SK-N-SH (cell line): ENCODE data around the gene FAM124A.

Experiments used
- CTCF ChIP-seq: fragments of 200-600 bp; sonication (generic); IDR thresholded peaks from 2 replicates; pipeline ENCODE4 v1.6.1; 2017; ENCODE audit warnings: antibody characterized with exemption, mild to moderate bottlenecking, moderate library complexity
- EP300 ChIP-seq, 2 experiments: IDR thresholded peaks; 2 replicates each; pipeline versions ENCODE4 v1.4.0 to v1.6.1; 2012; ENCODE audit warnings: borderline replicate concordance in 1 of 2, low read depth in 1 of 2, low read length in 1 of 2
- FOSL2 ChIP-seq: IDR thresholded peaks from 2 replicates; pipeline ENCODE4 v1.4.0; 2012; ENCODE audit warnings: low read depth, mild to moderate bottlenecking, moderate library complexity, borderline replicate concordance
- GATA2 ChIP-seq: sonication (generic); formaldehyde crosslinking; IDR thresholded peaks from 2 replicates; pipeline ENCODE4 v1.5.0; 2020; ENCODE audit warnings: mild to moderate bottlenecking, missing genetic modification reagents
- JUND ChIP-seq: IDR thresholded peaks from 2 replicates; pipeline ENCODE4 v1.4.0; 2012
- MXI1 ChIP-seq: IDR thresholded peaks from 2 replicates; pipeline ENCODE4 v1.6.1; 2012; ENCODE audit warnings: mild to moderate bottlenecking, low read depth, low read length, improper control_type of control experiment
- NFIC ChIP-seq: IDR thresholded peaks from 2 replicates; pipeline ENCODE4 v1.4.0; 2012; ENCODE audit warnings: borderline replicate concordance
- POLR2AphosphoS5 ChIP-seq: IDR thresholded peaks from 2 replicates; pipeline ENCODE4 v1.6.1; 2012; ENCODE audit warnings: low read depth, low read length
- REST ChIP-seq: IDR thresholded peaks from 2 replicates; pipeline ENCODE4 v1.6.1; 2012; ENCODE audit warnings: mild to moderate bottlenecking, low read depth, low read length, moderate library complexity
- RFX5 ChIP-seq: IDR thresholded peaks from 2 replicates; pipeline ENCODE4 v1.6.1; 2012; ENCODE audit warnings: mild to moderate bottlenecking, improper control_type of control experiment, low read length
- RXRA ChIP-seq: IDR thresholded peaks from 2 replicates; pipeline ENCODE4 v1.4.0; 2012; ENCODE audit warnings: low read depth, mild to moderate bottlenecking, borderline replicate concordance
- SMC3 ChIP-seq: IDR thresholded peaks from 2 replicates; pipeline ENCODE4 v1.6.1; 2012; ENCODE audit warnings: low read depth, low read length, improper control_type of control experiment
- TAF1 ChIP-seq: IDR thresholded peaks from 2 replicates; pipeline ENCODE4 v1.6.1; 2012; ENCODE audit warnings: low read depth, mild to moderate bottlenecking, low read length, moderate library complexity, borderline replicate concordance

DNA sequence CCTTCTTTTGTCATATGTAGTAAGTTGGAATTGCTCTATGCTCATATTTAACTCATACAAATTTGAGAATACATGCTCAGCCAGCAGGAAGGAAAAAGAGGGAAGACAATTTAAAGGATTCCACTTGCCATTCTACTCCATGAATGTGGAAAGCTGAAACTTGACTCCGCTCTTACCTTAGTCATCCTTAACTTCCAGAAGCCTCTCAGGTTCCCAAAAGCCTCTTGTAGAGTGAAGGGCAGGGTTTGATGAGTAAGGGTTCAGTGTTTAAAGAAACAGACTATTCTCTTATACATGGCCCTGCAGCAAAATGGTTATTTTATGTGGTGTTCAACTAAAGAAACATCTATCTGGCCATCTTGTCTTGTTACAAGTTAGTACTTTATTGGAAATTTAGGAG is 27.1 kb downstream of the FAM124A start:
- no peak for TF ChIP-seq POLR2AphosphoS5
- no peak for TF ChIP-seq CTCF
- TF ChIP-seq REST, result no peak
- no peak for TF ChIP-seq MXI1
- TF ChIP-seq GATA2 (CRISPR knock-in tag), result no peak
- TF ChIP-seq FOSL2, result peak; percentile 31; the same call in 1 of the 2 replicates
- TF ChIP-seq SMC3, result no peak
- TF ChIP-seq NFIC, result no peak
- TF ChIP-seq JUND, result 0 out of 2 replicates have a peak, but pooled peaks have one; percentile 13
- TF ChIP-seq EP300 (IDR thresholded peaks at IDR 0.05; ENCODE audit: borderline replicate concordance in 1 of 2, low read depth in 1 of 2, low read length in 1 of 2), result no peak
- no peak for TF ChIP-seq TAF1
- no peak for TF ChIP-seq RXRA
- no peak for TF ChIP-seq RFX5
